HG02623 (cell line): ENCODE measurements around the gene L3MBTL2.
"Not testable (repeated sequence)": the region's sequence is repeated elsewhere in the genome, so short reads cannot be mapped to it uniquely, and the experiment has no call there.

Experiments
- ATAC-seq: cut with Tn5 transposase; IDR thresholded peaks from one replicate; pipeline ENCODE4 v1.9.1; 2021; ENCODE audit warnings: moderate library complexity; ENCODE audit not compliant: unreplicated experiment

The L3MBTL2 gene

GRCh38 chr22:41240377-41241132, 35.4 kb downstream of the L3MBTL2 start, which contains the start of gene CHADL:
Gene CHADL (minus strand): TSS chr22:41240931. CDS start chr22:41240881, 50 bp downstream.
- ATAC-seq = no peak

GRCh38 chr22:41241133-41241676, 36.1 kb downstream of the L3MBTL2 start:
- no peak for ATAC-seq

DNA sequence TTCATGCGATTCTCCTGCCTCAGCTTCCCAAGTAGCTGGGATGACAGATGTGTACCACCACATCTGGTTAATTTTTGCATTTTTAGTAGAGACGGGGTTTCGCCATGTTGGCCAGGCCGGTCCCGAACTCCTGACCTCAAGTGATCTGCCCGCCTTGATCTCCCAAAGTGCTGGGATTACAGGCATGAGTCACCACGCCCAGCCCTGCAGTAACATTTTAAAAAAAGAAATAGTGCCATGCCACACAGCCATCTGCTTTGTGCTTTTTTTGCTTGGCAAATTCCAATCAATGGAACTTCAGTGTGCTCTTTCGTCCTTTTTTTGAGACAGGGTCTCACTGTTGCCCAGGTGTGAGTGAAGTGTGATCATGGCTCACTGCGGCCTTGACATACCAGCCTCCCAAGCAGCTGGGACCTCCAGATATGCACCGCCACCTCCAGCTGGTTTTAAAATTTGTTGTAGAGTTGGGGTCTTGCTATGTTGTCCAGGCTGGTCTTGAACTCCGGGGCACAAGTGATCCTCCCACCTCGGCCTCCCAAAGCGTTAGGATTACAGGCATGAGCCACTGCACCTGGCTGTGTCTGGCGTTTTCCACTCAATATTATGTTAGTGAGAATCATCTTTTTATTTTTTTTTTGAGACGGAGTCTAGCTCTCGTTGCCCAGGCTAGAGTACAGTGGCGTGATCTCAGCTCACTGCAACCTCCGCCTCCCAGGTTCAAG, 37.4 kb downstream of the L3MBTL2 start:
- ATAC-seq = no peak

DNA sequence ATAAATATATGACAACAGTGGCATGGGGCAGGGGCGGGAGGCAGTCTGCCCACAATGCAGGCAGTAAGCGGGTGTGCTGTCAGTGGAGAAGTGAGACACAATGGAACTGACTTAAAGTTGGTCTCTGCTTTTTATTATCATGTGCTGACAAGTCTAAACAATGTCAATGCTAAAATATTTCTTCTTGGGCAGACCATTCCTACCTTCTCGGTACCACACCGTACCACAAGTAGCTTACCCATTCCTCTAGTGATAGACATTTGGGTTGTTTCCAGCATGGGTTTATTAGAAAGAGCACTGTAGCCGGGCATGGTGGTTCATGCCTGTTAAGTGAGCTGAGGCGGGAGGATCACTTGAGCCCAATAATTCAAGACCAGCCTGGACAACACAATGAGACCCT, 38.2 kb downstream of the L3MBTL2 start:
- ATAC-seq = no peak

DNA sequence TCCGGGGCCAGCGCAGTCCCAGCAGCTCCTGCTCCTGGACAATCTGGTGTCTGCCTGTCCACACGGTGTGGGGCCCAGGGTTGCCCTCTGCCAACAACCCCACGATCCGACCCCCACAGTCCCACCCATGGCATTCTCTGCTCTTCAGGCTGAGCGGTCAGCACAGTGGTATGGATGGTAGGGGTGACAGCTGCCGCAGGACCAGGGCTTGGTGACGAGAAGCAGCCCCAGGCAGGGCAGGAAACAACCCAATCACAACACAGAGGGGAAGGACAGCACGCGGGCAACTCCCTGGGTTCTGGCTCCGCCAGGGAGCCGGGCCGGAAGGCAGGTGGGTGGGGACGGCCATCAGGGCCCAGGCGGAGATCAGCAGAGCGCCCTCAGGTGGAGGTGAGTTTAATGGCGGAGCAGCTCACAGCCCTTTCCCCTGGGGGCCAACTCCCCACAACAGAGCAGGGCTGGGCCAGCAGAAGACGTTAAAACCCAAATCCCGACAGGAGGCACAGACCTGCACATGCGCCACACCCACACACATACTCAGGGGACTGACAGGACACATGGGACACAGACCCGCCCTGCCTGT, 40.9 kb downstream of the L3MBTL2 start:
- no peak for ATAC-seq

GRCh38 chr22:41247703-41248102, 42.6 kb downstream of the L3MBTL2 start:
- ATAC-seq = no peak

GRCh38 chr22:41248314-41248713, 43.2 kb downstream of the L3MBTL2 start:
- ATAC-seq = no peak

DNA sequence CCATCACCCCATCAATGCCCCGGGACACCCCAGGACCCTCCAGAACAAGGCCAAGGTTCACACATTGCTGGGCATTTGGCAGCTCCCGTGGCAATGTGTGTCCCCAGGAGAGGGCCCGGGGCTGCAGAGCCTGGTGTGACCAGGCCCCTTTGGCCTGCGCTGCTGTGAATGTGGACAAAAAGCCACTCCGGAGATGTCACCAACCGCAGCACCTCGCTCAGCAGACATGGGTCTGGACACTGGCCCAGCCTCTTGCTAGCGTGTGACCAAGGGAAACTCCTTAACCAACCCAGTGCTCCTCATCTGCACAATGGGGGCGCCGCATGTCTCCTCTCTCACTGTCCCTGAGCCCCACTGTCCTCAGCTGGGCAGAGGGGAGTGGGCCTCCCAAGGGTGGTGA, 43.6 kb downstream of the L3MBTL2 start:
- ATAC-seq = no peak

- no peak for ATAC-seq
Observed at GRCh38 chr22:41249442-41249841, 44.3 kb downstream of the L3MBTL2 start.

DNA sequence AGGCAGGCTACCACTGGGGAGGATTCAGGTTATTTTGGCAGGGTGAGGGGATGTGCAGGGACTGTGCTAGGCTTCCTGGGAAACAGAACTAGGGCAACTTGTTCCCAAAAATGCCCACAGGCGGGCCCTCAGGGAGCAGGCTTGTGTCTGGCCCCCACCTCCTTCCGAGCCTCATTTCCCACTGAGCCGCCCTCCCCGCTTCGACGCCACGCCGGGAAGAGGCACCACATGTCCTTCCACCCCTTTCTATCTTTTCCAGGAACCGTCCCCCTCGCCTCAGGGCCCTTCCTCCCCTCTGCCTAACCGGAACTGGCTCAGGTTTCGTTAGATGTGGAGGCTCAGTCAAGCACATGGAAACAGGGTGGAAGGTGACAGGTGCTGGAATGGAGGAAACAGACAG, 45.0 kb downstream of the L3MBTL2 start:
- ATAC-seq = no peak

- no peak for ATAC-seq
Observed at GRCh38 chr22:41252365-41252764, 47.3 kb downstream of the L3MBTL2 start.

DNA sequence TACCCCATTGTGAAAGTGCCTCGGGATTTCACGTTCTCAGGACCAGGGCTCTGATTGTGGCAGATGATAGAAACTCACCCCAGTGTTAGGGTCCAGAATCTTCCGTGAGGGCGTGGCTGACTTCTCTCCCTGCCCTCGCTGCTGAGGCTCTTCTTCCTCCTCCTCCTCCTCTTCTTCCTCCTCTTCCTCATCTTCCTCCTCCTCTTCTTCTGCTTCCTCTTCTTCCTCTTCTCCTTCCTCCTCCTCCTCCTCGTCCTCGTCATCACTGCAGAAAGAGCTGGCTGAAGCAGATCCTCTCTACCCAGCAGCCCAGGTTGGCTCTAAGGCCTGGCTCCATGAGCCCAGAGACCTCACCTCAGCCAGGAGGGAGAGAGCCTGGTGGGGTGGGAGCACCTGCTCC, 49.1 kb downstream of the L3MBTL2 start:
- ATAC-seq = no peak

DNA sequence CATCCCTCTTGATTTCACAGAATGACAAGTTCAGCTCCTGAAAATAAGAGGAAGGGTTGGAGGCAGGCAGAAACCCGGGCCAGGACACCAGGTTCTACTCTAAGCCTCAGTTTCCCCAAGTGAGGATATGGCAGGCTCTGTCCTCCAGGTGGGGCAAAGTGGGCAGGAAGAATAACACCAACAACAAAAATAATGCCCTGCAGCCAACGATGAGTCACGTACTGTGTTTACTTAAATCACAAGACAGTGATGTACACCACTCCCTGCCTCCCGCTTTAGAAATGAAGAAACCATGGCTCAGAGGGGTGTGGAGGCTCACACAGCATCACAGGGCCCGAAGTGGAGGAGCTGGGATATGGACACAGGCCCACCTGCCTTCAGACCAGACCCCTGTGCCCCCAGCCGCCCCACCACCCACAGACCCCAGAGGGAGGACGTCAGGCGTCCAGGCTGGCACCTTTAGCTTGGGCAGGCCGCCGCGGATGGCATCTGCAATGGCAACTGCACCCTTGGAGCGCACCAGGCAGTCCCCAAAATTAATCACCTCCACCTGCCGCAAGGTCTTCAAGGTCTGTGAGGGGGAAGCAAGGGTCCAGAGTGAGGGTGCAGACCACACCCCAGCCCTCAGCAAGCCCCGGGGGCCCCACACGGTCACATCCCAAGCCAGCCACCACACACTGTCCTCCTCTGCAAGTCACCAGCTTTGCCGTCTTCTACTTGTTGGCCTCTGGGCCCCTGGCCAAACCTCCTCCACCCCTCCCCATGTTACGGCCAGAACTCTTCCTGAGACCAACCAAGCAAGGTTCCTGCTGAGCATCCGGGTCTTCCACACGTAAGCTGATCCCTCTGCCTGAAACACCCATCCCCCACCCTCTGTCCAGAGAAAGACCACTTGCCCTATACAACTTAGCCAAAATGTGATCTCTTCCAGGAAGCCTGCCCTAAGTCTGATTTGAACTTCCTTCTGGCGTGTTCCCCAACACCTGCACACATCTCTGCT, 51.4 kb downstream of the L3MBTL2 start:
- ATAC-seq = no peak

DNA sequence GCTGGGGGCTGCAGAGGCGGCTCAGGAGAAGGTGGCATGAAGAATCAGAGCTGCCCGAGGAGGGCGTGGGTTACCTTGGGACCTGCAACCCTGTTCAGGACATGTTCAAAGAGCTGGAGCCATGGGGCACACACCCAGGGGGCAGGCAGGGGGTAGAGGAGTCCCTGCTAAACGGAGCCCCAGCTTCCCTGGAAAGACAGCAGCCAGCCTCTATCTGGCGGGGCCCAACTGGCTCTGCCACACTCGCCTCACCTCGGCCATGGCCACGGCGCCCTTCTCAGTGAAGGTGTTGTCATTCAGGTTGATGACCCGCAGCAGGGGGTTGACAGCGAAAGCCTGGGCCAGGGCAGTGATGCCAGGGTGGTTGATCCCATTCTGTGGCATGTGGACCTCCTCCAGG, 52.6 kb downstream of the L3MBTL2 start:
- no peak for ATAC-seq

- ATAC-seq = not testable (repeated sequence)
Observed at GRCh38 chr22:41259756-41260155, 54.6 kb downstream of the L3MBTL2 start.

DNA sequence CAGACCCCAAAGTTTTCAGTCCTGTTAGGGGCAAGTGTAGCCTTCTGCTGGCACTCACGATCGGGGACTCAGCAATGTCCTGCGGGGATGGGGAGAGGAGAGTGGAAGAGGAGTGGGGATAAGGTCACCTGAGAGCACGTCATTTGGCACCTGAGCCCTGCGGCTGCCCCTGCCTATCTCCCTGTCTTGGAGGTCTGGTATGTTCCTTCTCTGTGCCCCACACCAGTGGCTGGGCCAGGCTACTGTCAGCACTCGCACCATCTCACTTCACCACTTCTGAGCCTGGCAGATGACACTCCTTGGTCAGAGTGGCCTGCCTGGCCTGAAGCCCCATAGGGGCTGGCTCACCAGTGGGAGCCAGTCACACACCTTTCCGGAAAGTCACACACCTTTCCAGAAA, 55.8 kb downstream of the L3MBTL2 start:
- ATAC-seq = no peak

DNA sequence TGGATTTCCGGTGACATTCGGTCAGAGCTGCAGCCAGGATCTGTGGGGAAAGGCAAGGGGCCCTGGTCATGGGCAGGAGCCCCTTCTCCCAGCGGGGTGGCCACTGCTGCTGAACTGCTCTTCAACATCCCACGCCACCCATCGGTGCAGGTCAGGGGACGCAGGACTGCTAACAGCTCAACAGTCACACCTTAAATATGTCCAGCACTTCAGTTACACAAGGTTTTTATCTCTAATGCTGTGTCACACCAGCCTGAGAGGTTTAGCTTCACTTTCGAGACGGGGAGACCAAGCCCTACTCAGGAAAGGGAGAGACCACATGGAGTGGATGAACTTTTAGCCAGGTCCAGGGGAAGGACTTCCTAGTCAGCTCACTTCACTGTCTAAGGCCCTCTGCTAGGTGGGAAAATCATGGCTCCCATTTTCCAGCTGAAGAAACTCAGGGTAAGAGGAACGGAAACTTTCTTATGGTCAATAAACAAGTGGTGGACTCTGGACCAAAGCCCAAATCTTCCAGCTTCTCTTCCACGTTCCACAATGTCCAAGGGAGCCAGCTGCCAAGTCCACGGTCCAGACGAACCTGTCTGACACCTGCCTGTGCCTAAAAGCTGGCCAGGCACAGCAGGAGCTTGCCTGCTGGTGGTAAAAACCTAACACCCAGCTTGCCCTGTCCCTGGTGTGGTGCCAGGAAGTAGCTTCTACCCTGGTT, 56.6 kb downstream of the L3MBTL2 start:
- no peak for ATAC-seq

- ATAC-seq = no peak
Observed at GRCh38 chr22:41262250-41262765, 57.2 kb downstream of the L3MBTL2 start.

DNA sequence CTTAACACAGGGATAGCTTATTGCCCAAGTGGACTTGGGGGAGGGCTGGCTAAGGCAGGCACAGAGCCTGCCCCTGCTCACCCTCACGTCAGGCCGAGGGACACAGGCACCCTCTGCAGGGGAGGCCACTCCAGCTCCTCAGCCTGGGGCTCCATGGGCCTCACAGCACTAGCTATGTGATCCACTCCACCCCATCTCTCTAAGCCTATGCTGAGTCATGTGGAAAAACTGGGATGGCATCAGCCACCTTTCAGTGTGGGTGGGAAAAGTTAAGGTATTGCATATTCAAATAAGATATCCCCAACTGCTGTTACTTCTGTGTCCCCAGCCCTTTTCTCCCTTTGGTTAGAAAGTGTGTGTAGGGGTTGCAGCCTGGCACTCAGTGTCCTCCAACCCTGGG, 58.6 kb downstream of the L3MBTL2 start:
- ATAC-seq = no peak
